GM19467 (cell line): Measurements from ENCODE around the gene PCSK7.

ENCODE experiments used
- ATAC-seq: cut with Tn5 transposase; IDR thresholded peaks from one replicate; pipeline ENCODE4 v1.9.1; 2021; ENCODE audit warnings: mild to moderate bottlenecking, moderate library complexity; ENCODE audit not compliant: unreplicated experiment

The PCSK7 gene

GRCh38 chr11:117199916-117200812 lies 31.7 kb downstream of the PCSK7 start:
- no peak for ATAC-seq

GRCh38 chr11:117199053-117199915 lies 32.6 kb downstream of the PCSK7 start, which contains the start of gene TAGLN:
Gene TAGLN (plus strand): TSS chr11:117199370. CDS start chr11:117203014, 3,644 bp downstream.
- no peak for ATAC-seq

GRCh38 chr11:117198613-117199012 lies 33.3 kb downstream of the PCSK7 start:
- no peak for ATAC-seq

GRCh38 chr11:117197516-117198456 lies 34.1 kb downstream of the PCSK7 start:
- ATAC-seq, result no peak

- ATAC-seq, result no peak
Observed at GRCh38 chr11:117197006-117197405, 34.9 kb downstream of the PCSK7 start.

GRCh38 chr11:117195761-117196160 lies 36.1 kb downstream of the PCSK7 start:
- no peak for ATAC-seq

GRCh38 chr11:117195258-117195657 lies 36.6 kb downstream of the PCSK7 start:
- ATAC-seq, result no peak

- ATAC-seq, result no peak
Observed at GRCh38 chr11:117194267-117194666, 37.6 kb downstream of the PCSK7 start.

GRCh38 chr11:117193130-117194020 lies 38.5 kb downstream of the PCSK7 start:
- ATAC-seq, result no peak

GRCh38 chr11:117192401-117192875 lies 39.4 kb downstream of the PCSK7 start:
- no peak for ATAC-seq

- no peak for ATAC-seq
Observed at GRCh38 chr11:117191680-117192400, 40.0 kb downstream of the PCSK7 start.

- ATAC-seq, result no peak
Observed at GRCh38 chr11:117189941-117190544, 41.8 kb downstream of the PCSK7 start.

GRCh38 chr11:117189191-117189940 lies 42.5 kb downstream of the PCSK7 start:
- ATAC-seq, result no peak

GRCh38 chr11:117188620-117189081 lies 43.2 kb downstream of the PCSK7 start:
- ATAC-seq, result no peak

- no peak for ATAC-seq
Observed at GRCh38 chr11:117187799-117188481, 43.9 kb downstream of the PCSK7 start.

GRCh38 chr11:117187428-117187798 lies 44.5 kb downstream of the PCSK7 start:
- no peak for ATAC-seq

- ATAC-seq, result no peak
Observed at GRCh38 chr11:117187007-117187406, 44.9 kb downstream of the PCSK7 start.
